Tongue (tissue), 2 donors: ENCODE data around the gene KIF25. TPM values are rescaled to one million over a fixed set of nuclear protein-coding genes. Genes with fewer than 3 reads are reported as not detected.
A peak's percentile ranks its signal among the peaks of the same experiment; 100 is the strongest.

Experiments used
- DNase-seq: peaks from one replicate; pipeline ENCODE4 v3.0.0-alpha.2; 2015
- total RNA-seq: library from RNA; depleted of rRNA; stranded (reverse); fragments of >200 nt; gene quantifications from one replicate; pipeline ENCODE4 v1.2.3, GENCODE V29; 2014

The KIF25 gene
- total RNA-seq, 1 donor from 2014 or later, result 0.82 TPM

- peak; percentile 38 for DNase-seq
Measured at GRCh38 chr6:168017629-168018028, 20.2 kb downstream of the KIF25 start.

- no peak for DNase-seq
Measured at GRCh38 chr6:168018664-168019063, 21.2 kb downstream of the KIF25 start.

GRCh38 chr6:168020242-168020641 is 22.8 kb downstream of the KIF25 start:
- DNase-seq, result no peak

- no peak for DNase-seq
Measured at GRCh38 chr6:168021581-168021980, 24.1 kb downstream of the KIF25 start.

DNA sequence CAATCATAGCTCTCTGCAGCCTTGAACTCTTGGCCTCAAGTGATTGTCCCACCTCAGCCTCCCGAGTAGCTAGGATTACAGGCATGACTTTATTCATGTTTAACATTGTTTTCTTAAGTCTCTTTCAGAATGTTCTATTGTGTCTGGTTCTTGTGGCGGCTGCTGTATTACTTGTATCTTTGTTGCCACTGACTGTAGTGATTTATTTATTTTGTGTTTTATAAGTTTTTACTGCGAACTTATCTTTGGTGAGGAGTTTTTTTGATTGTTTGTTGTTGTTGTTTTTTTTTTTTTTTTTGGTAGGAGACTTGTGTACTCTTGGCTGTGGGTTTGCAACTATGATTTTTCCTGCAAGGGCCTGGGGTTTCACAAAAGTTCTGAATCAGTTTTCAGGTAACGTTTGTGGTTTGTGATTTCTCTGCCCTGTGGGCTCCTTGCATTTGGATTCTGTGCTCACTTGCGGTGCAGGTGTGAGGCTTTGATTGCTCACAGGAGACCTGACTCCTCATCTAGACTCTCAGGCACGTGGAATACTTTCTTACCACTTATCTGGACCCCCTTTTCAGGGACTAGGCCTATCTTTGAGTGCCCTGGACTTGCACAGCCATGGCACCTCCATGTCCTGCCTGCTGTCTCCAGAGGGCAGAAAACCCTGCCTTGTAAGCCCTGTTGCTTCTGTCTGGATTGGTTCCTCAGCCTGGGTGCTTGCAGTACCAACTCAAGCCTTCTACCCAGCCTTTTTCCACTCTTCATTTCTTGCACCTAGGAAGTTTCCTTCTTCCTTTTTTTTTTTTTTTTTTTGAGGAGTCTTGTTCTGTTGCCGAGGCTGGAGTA is 25.2 kb downstream of the KIF25 start:
- no peak for DNase-seq

DNA sequence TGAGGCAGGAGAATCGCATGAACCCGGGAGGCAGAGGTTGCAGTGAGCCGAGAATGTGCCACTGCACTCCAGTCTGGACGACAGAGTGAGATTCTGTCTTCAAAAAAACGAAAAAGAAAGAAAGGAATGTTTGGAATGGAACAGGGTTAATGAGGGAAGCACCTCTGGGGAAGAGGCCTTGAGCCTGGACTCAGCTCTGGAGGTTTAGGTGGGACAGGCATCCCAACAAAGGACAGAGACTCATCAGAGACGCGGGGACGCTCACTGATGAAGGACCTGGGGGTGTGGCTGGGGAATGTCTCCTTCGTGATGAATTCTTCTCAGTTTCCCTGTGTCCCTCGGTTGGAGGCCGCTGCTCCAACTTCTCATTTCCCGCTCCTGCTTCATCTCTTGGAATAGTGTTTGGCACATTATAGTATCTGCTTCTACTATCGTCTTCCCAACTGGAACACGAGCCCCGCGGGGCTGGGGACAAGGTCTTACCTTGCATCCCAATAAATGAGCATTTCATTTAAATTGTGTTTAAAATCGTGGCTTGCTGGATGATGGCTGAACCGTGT is 27.6 kb downstream of the KIF25 start:
- DNase-seq, result no peak

- DNase-seq, result no peak
Measured at GRCh38 chr6:168025831-168026710, 28.6 kb downstream of the KIF25 start.

DNA sequence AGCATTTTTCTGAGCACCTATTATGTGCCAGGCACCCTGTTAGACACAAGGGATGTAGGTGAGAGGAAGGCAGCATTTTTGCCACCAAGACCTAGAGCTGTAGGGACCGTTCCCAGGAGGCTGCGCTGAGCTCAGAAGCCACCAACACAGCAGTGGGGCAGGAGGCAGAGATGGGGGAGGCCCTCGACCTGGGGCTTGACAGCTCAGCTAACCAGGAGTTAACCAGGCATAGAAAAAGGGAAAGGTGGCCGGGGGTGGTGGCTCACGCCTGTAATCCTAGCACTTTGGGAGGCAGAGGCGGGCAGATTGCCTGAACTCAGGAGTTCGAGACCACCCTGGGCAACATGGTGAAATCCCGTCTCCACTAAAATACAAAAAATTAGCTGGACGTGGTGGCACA is 29.5 kb downstream of the KIF25 start:
- no peak for DNase-seq

DNA sequence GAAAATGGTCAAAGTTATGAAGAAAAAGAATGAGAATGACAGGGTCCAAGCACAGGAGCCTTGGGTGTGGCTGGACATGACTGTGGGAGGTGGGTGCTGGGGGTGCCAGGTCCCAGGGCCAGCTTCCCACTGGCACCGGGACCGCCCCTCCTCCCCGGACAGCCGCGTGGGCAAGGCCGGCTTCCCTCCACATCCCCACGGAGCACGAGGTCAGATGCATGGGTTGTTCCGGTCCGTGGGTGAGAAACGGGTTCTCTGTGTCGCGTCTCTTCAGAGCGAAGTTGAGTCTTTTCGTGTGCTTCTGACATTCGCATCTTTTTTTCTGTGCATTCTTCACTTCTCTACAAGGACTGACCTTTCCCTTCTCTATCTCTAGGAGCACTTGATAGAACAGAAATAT is 30.1 kb downstream of the KIF25 start:
- DNase-seq, result no peak

GRCh38 chr6:168028181-168028580 is 30.7 kb downstream of the KIF25 start:
- no peak for DNase-seq

- no peak for DNase-seq
Measured at GRCh38 chr6:168029459-168030217, 32.2 kb downstream of the KIF25 start.

DNA sequence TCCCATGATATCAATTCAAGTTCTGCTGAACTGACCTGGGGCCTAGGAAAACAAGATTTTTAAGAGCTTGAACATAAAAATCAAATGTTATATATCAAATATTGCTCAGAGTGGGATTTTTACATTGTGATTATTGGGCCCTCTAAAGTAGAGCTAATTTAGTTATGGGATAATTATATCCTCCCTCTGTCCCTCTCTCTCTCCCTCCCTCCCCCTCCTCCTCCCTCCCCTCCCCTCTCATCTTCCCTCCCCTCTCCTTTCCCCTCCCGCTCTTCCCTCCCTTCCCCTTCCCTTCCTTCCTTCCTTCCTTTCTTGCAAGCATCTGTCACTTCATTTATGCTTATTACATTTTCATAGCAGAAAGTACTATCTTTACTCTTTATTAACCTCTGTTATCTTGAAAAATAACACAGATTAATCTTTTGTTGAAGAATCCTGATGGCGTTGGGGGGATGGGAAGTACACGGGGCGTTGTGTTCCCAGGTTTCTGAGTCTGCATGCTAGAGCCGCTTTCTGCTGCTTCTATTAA is 32.8 kb downstream of the KIF25 start:
- DNase-seq, result no peak

DNA sequence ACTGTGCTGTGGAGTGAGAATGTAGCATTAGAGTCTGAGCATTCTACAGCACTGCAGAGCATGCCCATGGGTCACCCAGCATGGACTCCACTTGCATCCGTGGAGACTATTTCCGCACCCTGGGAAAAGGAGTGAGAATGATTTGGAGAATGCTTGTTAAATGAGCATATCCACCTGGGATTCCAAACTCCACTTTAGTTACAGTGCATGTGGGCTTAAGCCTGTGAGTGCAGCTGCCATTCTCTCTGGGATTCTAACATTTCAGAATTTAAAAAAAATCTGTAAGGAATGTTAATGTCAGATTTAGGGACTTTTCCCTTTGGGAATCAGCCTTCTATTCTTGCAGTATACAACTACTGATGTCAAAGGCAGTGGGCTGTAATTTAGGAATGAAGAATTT is 33.4 kb downstream of the KIF25 start:
- DNase-seq, result peak; percentile 54

GRCh38 chr6:168031411-168031971 is 34.0 kb downstream of the KIF25 start:
- peak; percentile 76 for DNase-seq

- peak; percentile 56 for DNase-seq
Measured at GRCh38 chr6:168032005-168032760, 34.7 kb downstream of the KIF25 start.

- no peak for DNase-seq
Measured at GRCh38 chr6:168033791-168034190, 36.3 kb downstream of the KIF25 start.

DNA sequence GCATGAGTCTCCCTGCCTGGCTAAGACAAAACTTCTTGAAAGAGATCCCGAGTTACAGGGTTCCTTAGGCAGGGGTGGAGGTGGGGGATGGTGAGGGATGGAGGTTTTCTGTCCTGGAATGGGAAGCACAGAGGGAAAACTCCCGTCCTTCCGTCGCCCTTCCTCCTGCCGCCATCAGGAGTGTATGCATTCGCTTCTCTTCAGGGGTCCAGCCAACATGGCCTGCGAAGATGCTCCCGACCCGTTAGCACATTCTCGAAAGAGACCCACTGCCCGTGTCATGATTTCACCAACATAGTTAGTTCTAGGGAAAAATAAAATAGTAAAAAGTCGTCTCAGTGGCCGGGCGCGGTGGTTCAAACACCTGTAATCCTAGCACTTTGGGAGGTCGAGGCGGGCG is 37.1 kb downstream of the KIF25 start:
- DNase-seq, result no peak

DNA sequence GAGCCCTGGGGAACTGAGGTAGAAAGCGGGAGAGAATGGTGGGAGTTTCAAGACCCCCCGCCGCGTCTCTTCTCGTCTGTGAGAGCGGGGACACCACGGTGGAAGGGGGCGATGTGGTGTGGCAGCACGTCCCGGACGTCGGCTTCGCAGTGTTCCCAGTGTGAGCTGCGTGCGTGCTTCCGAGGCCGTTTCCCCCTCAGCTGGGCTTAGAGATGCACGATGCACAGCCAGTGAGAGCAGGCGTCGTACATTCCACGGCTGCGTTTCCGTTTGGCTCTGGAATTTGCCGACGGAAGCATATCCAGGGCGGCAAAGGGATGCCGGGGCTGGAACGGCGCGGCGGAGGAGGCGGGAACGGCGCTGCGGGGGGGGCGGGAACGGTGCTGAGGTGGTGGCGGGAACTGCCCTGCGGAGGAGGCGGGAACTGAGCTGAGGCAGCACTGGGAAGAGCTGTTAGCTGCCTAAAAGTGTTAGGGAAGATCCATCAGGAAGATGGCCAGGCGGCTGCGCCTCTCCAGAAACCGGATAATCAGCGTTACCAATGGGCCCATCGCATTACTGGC is 37.7 kb downstream of the KIF25 start:
- peak; percentile 84 for DNase-seq

GRCh38 chr6:168035661-168036545 is 38.4 kb downstream of the KIF25 start:
- DNase-seq, result peak; percentile 85
